H1 (cell line): Measurements from ENCODE around the gene LEUTX. TPM values are rescaled to one million over a fixed set of nuclear protein-coding genes. Genes with fewer than 3 reads are reported as not detected.

Experiments used
- ATF2 ChIP-seq: IDR thresholded peaks from 2 replicates; pipeline ENCODE4 v1.6.1; 2012; ENCODE audit warnings: low read length, inconsistent platforms
- CHD1 ChIP-seq: IDR thresholded peaks from 2 replicates; pipeline ENCODE4 v1.6.1; 2012; ENCODE audit warnings: low read depth, low read length, improper control_type of control experiment
- CREB1 ChIP-seq: IDR thresholded peaks from 2 replicates; pipeline ENCODE4 v1.6.1; 2012; ENCODE audit warnings: inconsistent platforms
- EP300 ChIP-seq, 2 experiments: IDR thresholded peaks; 1 replicate in 1 of 2; 2 replicates in 1 of 2; pipeline ENCODE4 v1.6.1; 2011 to 2012; ENCODE audit warnings: low read depth in 2 of 2, low read length in 2 of 2, mild to moderate bottlenecking in 2 of 2, borderline replicate concordance in 1 of 2, inconsistent platforms in 1 of 2, moderate library complexity in 1 of 2
- NRF1 ChIP-seq: IDR thresholded peaks from 2 replicates; pipeline ENCODE4 v1.6.1; 2011; ENCODE audit warnings: mild to moderate bottlenecking, low read depth, low read length, improper control_type of control experiment
- SIN3A ChIP-seq, 2 experiments: IDR thresholded peaks in 1 of 2; conservative IDR thresholded peaks in 1 of 2; 2 replicates each; pipeline ENCODE4 v1.6.1; 2011 to 2012; ENCODE audit warnings: low read length in 2 of 2, improper control_type of control experiment in 1 of 2, low read depth in 1 of 2, mild to moderate bottlenecking in 1 of 2
- SP2 ChIP-seq: IDR thresholded peaks from 2 replicates; pipeline ENCODE4 v1.6.1; 2012; ENCODE audit warnings: mild to moderate bottlenecking, low read length, inconsistent platforms
- polyA plus RNA-seq, 7 experiments: library from polyadenylated mRNA; depleted of rRNA in 3 of 7; stranded (reverse) in 5 of 7; unstranded in 2 of 7; fragments of >200 nt in 5 of 7; fragments of 200-250 nt in 2 of 7; gene quantifications; 1 replicate in 5 of 7; 2 replicates in 1 of 7; 4 replicates in 1 of 7; pipeline versions ENCODE4 v1.2.1 to v1.2.3, GENCODE V29; 2011 to 2013; ENCODE audit warnings: missing spikeins in 2 of 7, mixed read lengths in 2 of 7
- total RNA-seq: library from RNA; stranded (reverse); fragmentation: NEBNext Ultra II Directional; extraction: Animal tissue kit (Norgen Biotek cat#: 25700); gene quantifications from 2 replicates; pipeline ENCODE4 v1.2.1, GENCODE V29; 2021
- TF ChIP-seq, protein P1 (sequence below): IDR thresholded peaks from 2 replicates; pipeline ENCODE4 v1.6.1; 2011; ENCODE audit warnings: low read length, improper control_type of control experiment

LEUTX gene
- total and polyA plus RNA-seq, 2 of the 8 experiments (the other 6 are each of a cell fraction or from before 2014, with no cell fraction given) = not detected

DNA sequence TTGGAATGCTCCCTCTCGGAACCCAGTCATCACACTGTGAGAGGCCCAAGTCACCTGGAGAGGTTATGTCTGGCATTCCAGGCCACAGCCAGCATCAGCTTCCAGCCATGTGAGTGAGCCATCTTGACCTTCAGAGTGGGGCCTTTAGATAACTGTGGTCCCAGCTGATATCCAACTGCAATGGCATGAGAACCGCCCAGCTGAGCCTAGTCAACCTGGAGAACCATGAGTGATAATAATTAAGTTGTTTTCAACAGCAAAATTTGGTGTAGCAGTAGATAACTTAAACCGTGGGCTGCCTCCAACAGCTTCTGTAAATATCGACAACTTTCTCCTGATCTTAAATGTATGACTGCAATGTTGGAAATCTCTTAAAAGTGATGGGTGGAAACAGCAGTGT lies 30.7 kb downstream of the LEUTX start (continued):
- no peak for TF ChIP-seq CREB1
- TF ChIP-seq SP2 = no peak
- no peak for TF ChIP-seq CHD1
- no peak for TF ChIP-seq ATF2
- TF ChIP-seq, protein P1, sequence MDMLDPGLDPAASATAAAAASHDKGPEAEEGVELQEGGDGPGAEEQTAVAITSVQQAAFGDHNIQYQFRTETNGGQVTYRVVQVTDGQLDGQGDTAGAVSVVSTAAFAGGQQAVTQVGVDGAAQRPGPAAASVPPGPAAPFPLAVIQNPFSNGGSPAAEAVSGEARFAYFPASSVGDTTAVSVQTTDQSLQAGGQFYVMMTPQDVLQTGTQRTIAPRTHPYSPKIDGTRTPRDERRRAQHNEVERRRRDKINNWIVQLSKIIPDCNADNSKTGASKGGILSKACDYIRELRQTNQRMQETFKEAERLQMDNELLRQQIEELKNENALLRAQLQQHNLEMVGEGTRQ = no peak
- TF ChIP-seq SIN3A (conservative IDR thresholded peaks at IDR 0.05 in 1 of 2, IDR thresholded peaks at IDR 0.05 in 1 of 2; ENCODE audit: low read depth in 1 of 2, low read length in 2 of 2) = no peak
- TF ChIP-seq EP300 (IDR thresholded peaks at IDR 0.05; ENCODE audit: borderline replicate concordance in 1 of 2, low read depth in 2 of 2, low read length in 2 of 2) = no peak
- no peak for TF ChIP-seq NRF1
